SH-SY5Y (cell line): Measurements from ENCODE around the gene SPATA46.

ENCODE experiments used
- GATA2 ChIP-seq: IDR thresholded peaks from 2 replicates; pipeline ENCODE4 v1.6.1; 2011; ENCODE audit warnings: mild to moderate bottlenecking, low read depth, low read length
- GATA3 ChIP-seq: IDR thresholded peaks from 2 replicates; pipeline ENCODE4 v1.6.1; 2011; ENCODE audit warnings: low read depth, mild to moderate bottlenecking, low read length, moderate library complexity

- no peak for TF ChIP-seq GATA2
- TF ChIP-seq GATA3, result no peak
These were observed 13.9 kb upstream of the SPATA46 start for GRCh38 chr1:162390396-162391185.
